GM23338 (cell line): Measurements from ENCODE around the gene PIN1.

ENCODE experiments used
- CREB1 ChIP-seq: fragments of 250-450 bp; sonication (Bioruptor Pico); IDR thresholded peaks from 2 replicates; pipeline ENCODE4 v1.5.0; 2020; ENCODE audit warnings: low read depth, mild to moderate bottlenecking, moderate library complexity
- CTCF ChIP-seq, 2 experiments: fragments of 200-600 bp in 1 of 2; sonication (generic) in 1 of 2; conservative IDR thresholded peaks; 2 replicates each; pipeline versions ENCODE4 v1.5.1 to v1.6.1; 2016 to 2017; ENCODE audit warnings: antibody characterized with exemption in 2 of 2, low read depth in 2 of 2, mild to moderate bottlenecking in 2 of 2, moderate library complexity in 1 of 2
- EZH2phosphoT487 ChIP-seq: fragments of 200-600 bp; sonication (generic); IDR thresholded peaks from one replicate; pipeline ENCODE4 v1.8.1; 2018; ENCODE audit warnings: antibody characterized with exemption; ENCODE audit not compliant: unreplicated experiment
- REST ChIP-seq: IDR thresholded peaks from one replicate; pipeline ENCODE4 v1.6.1; 2018; ENCODE audit warnings: antibody characterized with exemption; ENCODE audit not compliant: unreplicated experiment
- ZNF114 ChIP-seq: fragments of 250-450 bp; sonication (Bioruptor Pico); IDR thresholded peaks from 2 replicates; pipeline ENCODE4 v1.5.0; 2020; ENCODE audit warnings: mild to moderate bottlenecking, moderate library complexity

- TF ChIP-seq CTCF (conservative IDR thresholded peaks at IDR 0.05; ENCODE audit: low read depth in 2 of 2), result no peak
- TF ChIP-seq EZH2phosphoT487, result no peak
- no peak for TF ChIP-seq REST
- TF ChIP-seq CREB1 (CRISPR knock-in tag), result no peak
- TF ChIP-seq ZNF114, result no peak
These were observed 14.7 kb downstream of the PIN1 start for GRCh38 chr19:9849791-9850190.
